Activated CD4-positive, CD25-positive, alpha-beta regulatory T cell treated with anti-CD3 and anti-CD28 coated beads, Interleukin-2, amount 50 U/mL, for 16 hours (primary cell): ENCODE results near the gene SSRP1.

Experiments used
- DNase-seq: peaks from one replicate; pipeline ENCODE4 v3.0.0-alpha.2; 2020; ENCODE audit warnings: low read depth, low spot score

The SSRP1 gene

GRCh38 chr11:57314221-57314973 lies 21.3 kb downstream of the SSRP1 start:
- no peak for DNase-seq

GRCh38 chr11:57313788-57314135 lies 21.9 kb downstream of the SSRP1 start:
- DNase-seq = no peak

- no peak for DNase-seq
Observed at GRCh38 chr11:57313071-57313787, 22.5 kb downstream of the SSRP1 start.

- no peak for DNase-seq
Observed at GRCh38 chr11:57312511-57313021, 23.1 kb downstream of the SSRP1 start.

GRCh38 chr11:57311109-57311936 lies 24.4 kb downstream of the SSRP1 start:
- DNase-seq = peak; percentile 20

GRCh38 chr11:57310630-57311086 lies 25.0 kb downstream of the SSRP1 start:
- no peak for DNase-seq

GRCh38 chr11:57310091-57310490 lies 25.6 kb downstream of the SSRP1 start:
- no peak for DNase-seq

GRCh38 chr11:57309106-57310059 lies 26.3 kb downstream of the SSRP1 start:
- DNase-seq = no peak

- no peak for DNase-seq
Observed at GRCh38 chr11:57308426-57309060, 27.1 kb downstream of the SSRP1 start.

GRCh38 chr11:57307666-57308270 lies 27.9 kb downstream of the SSRP1 start:
- no peak for DNase-seq

- no peak for DNase-seq
Observed at GRCh38 chr11:57306940-57307565, 28.6 kb downstream of the SSRP1 start.

- DNase-seq = no peak
Observed at GRCh38 chr11:57306161-57306876, 29.4 kb downstream of the SSRP1 start.

- DNase-seq = no peak
Observed at GRCh38 chr11:57305523-57305922, 30.2 kb downstream of the SSRP1 start.

- DNase-seq = no peak
Observed at GRCh38 chr11:57303990-57304579, 31.6 kb downstream of the SSRP1 start.

- no peak for DNase-seq
Observed at GRCh38 chr11:57303280-57303989, 32.3 kb downstream of the SSRP1 start.

- DNase-seq = no peak
Observed at GRCh38 chr11:57302489-57302888, 33.2 kb downstream of the SSRP1 start.

GRCh38 chr11:57301711-57302423 lies 33.8 kb downstream of the SSRP1 start:
- DNase-seq = no peak
